Tibial artery (tissue), 4 donors: Measurements from ENCODE around the gene SORCS1.

Experiments
- DNase-seq, 2 donors: peaks; one replicate each; pipeline ENCODE4 v3.0.0-alpha.2; 2019
- H3K27ac ChIP-seq, 2 donors: fragments of 200-600 bp; sonication (generic) in 1 of 2; 1 replicate in 1 of 2; 2 replicates in 1 of 2; pipeline ENCODE4 v1.5.1; 2018 to 2019; ENCODE audit warnings: mild to moderate bottlenecking in 1 of 2
- H3K27me3 ChIP-seq, 2 donors: fragments of 200-600 bp; sonication (generic) in 1 of 2; one replicate each; pipeline versions ENCODE4 v1.5.1 to v1.6.0; 2016 to 2019
- H3K36me3 ChIP-seq, 3 donors: fragments of 200-600 bp; sonication (generic) in 2 of 3; one replicate each; pipeline ENCODE4 v1.5.1; 2016 to 2019; ENCODE audit warnings: mild to moderate bottlenecking in 2 of 3
- H3K4me1 ChIP-seq, 4 donors: fragments of 200-600 bp; sonication (generic) in 2 of 4; 1 replicate in 3 of 4; 2 replicates in 1 of 4; pipeline ENCODE4 v1.5.1; 2016 to 2019
- H3K4me3 ChIP-seq, 2 donors: fragments of 200-600 bp; sonication (generic) in 1 of 2; 1 replicate in 1 of 2; 2 replicates in 1 of 2; pipeline ENCODE4 v1.5.1; 2018 to 2019; ENCODE audit warnings: mild to moderate bottlenecking in 2 of 2
- H3K9me3 ChIP-seq, 3 donors: fragments of 200-600 bp; sonication (generic) in 1 of 3; one replicate each; pipeline ENCODE4 v1.5.1; 2016 to 2019
- CTCF ChIP-seq, 2 experiments: fragments of 200-600 bp in 1 of 2; fragments of 450-650 bp in 1 of 2; IDR thresholded peaks; one replicate each; pipeline ENCODE4 v1.5.1; 2017 to 2019; ENCODE audit warnings: antibody characterized with exemption in 2 of 2, mild to moderate bottlenecking in 1 of 2, moderate library complexity in 1 of 2
- intact Hi-C: fragments of 100-400 bp; cut with DNase I; formaldehyde crosslinking; loops from one replicate; pipeline ENCODE4 v1.15.0; 2023; ENCODE audit warnings: low total_unique reads

Gene SORCS1

GRCh38 chr10:106614293-106614692 is 550.2 kb downstream of the SORCS1 start:
- no peaks in the 10 kb centered on the region for H3K4me1 ChIP-seq
- no peak overlapping the region for H3K27ac ChIP-seq
- H3K9me3 ChIP-seq: no peaks in the 10 kb centered on the region
- H3K27me3 ChIP-seq: peaks cover 0 to 5% of the 10 kb centered on the region in 2 donors
- intact Hi-C loops: no loop called here
- no peaks in the 10 kb centered on the region for H3K36me3 ChIP-seq
- no peak overlapping the region for H3K4me3 ChIP-seq
- no peak for DNase-seq
- TF ChIP-seq CTCF (IDR thresholded peaks at IDR 0.05): no peak

GRCh38 chr10:106612381-106612780 is 552.1 kb downstream of the SORCS1 start:
- no peak overlapping the region for H3K27ac ChIP-seq
- no peak for TF ChIP-seq CTCF (IDR thresholded peaks at IDR 0.05)

GRCh38 chr10:106609470-106610266 is 554.8 kb downstream of the SORCS1 start:
- intact Hi-C loops: no loop called here
- H3K4me3 ChIP-seq: no peak overlapping the region
- H3K36me3 ChIP-seq: no peaks in the 10 kb centered on the region
- no peak for DNase-seq
- peaks cover 0 to 5% of the 10 kb centered on the region in 2 donors for H3K27me3 ChIP-seq
- H3K4me1 ChIP-seq: no peaks in the 10 kb centered on the region
- no peak overlapping the region for H3K27ac ChIP-seq
- H3K9me3 ChIP-seq: no peaks in the 10 kb centered on the region
- TF ChIP-seq CTCF (IDR thresholded peaks at IDR 0.05): no peak

More at GRCh38 chr10:106612381-106612780, 552.1 kb downstream of the SORCS1 start:
- H3K4me3 ChIP-seq: no peak overlapping the region
- intact Hi-C loops: no loop called here
- peaks cover 0 to 5% of the 10 kb centered on the region in 2 donors for H3K27me3 ChIP-seq
- DNase-seq: no peak
- H3K9me3 ChIP-seq: no peaks in the 10 kb centered on the region
- no peaks in the 10 kb centered on the region for H3K36me3 ChIP-seq
- no peaks in the 10 kb centered on the region for H3K4me1 ChIP-seq

GRCh38 chr10:106608066-106608465 is 556.4 kb downstream of the SORCS1 start:
- no peak for DNase-seq
- intact Hi-C loops: no loop called here
- Histone ChIP-seq H3K9me3 (no peaks in the 10 kb centered on the region), H3K4me1 (no peaks in the 10 kb centered on the region), H3K36me3 (no peaks in the 10 kb centered on the region), H3K27ac (no peak overlapping the region), H3K4me3 (no peak overlapping the region), H3K27me3 (no peaks in the 10 kb centered on the region)
- no peak for TF ChIP-seq CTCF (IDR thresholded peaks at IDR 0.05)

- Histone ChIP-seq H3K27ac (no peak overlapping the region), H3K4me3 (no peak overlapping the region), H3K27me3 (no peaks in the 10 kb centered on the region), H3K36me3 (no peaks in the 10 kb centered on the region), H3K4me1 (no peaks in the 10 kb centered on the region), H3K9me3 (no peaks in the 10 kb centered on the region)
- no peak for DNase-seq
- intact Hi-C loops: no loop called here
- no peak for TF ChIP-seq CTCF (IDR thresholded peaks at IDR 0.05)
These were observed 569.2 kb downstream of the SORCS1 start for GRCh38 chr10:106595281-106595680.
